NCI-H446 (cell line): Measurements from ENCODE around the gene SDHB.

Source experiments
- DNase-seq, 2 experiments: peaks; one replicate each; lab custom pipeline; 2025; lab: John Stamatoyannopoulos, UW

The SDHB gene

DNA sequence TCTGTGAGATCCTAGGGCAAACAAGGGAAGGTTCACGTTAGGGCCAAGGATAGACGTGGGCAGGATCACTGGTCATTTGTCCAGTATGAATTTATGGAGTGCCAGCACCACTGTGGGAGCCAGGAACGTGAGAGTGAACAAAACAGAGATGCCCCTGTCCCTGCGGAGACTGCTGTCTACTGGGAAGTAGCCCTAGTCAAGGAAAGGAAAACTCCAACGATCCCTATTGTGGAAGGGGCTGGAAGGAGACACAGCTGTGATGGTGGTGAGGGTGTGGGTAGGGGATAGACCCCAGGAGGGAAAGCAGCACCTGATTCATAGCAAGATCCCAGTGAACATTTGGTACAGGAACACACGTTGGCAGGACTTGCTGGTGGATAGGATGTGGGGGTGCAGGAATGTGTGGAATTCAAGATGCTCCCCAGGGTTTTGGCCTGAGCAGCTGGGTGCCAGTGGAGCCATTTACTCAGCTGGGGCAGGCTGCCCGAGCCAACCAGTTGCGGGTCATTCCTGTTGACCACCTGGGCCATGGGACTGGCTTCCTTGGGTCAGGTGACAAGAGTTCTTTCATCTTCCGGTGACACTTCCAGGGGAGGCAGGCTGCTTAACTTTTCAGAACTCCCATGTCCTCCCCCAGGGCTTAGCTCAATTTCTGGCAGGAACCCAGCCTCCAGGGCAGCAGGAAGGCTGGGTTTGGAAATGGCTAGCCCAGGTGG is 40.9 kb downstream of the SDHB start:
- DNase-seq = peak; percentile 2 to 55

DNA sequence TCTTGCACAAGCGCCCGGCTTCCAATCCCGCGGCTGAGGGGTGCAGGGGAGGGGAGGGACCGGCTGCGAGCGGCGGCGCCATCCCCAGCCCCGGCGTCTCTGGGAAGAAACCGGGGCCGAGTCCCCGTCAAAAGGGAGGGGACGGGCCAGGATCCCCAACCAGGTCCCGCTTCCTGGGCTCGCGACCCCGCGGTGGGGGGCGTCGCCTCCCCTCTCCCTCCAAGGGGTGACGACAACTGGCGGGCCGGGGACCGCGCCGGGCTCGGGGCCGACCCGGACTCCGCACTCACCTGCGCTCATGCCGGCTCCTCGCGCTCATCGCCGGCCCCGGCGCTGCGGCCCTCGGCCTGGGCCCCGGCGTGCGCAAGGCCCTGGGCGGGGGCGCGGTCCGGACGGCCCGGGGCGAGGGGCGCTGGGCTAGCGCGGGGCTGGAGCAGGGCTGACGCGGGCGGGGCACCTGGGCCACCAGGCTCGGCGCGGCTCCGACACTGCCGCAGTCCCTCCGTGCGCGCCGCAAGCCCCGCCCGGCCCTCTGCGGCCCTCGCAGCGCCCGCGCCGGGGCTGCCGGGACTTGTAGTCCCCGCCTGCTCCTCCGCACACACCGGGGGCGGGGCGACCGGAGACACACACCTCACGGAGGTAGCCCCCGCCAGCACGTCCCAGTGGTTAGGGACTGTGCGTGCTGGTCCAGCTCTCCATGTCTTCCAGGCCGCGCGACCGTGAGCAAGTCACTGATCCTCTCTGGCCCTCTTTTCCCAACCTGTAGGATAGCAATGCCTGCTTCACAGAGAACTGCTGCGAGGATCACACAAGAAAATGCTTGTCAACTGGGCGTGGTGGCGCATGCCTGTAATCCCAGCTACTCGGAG is 42.2 kb downstream of the SDHB start, which contains the start of gene ATP13A2:
Gene ATP13A2, minus strand, starts transcription at position 490 of the 869 bp plus-strand sequence. Its CDS starts 190 bp downstream, at position 300.
- DNase-seq = peak; percentile 39 to 87

DNA sequence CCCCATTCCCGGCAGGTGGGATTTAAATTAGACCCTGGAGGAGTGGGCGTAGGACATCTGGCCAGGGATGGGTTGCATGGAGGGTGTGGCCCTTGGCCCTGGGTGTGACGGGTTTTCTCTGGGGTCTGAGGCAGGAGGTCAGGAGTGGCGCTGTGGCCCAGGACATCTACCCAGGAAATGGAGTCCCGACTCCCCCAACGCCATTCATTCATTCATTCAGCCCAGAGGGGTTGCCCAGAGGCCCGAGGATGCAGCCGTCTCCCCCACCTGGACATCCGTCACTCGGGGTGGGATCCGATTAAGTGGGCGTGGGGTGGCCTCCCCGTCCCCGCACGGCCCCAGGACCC is 42.8 kb downstream of the SDHB start:
- DNase-seq = no peak

DNA sequence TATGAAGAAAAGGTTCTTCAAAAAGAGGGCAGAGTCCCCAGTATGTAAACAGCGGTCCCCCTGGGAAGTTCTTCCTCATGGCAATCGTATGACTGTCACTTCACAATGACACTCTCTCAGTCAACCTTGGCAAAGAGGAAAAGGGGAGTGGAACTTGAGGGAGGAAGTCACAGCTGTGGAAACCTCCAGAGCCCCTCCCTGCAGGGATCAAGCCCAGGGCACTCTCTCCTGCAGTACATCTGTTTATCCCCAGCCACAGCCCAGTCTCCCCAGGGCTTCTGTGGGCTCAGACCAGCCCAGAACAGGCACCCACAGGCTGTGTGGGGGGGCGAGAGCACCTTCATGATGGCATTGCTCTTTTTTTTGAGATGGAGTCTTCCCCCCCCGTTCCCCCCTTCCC is 44.1 kb downstream of the SDHB start:
- no peak for DNase-seq

DNA sequence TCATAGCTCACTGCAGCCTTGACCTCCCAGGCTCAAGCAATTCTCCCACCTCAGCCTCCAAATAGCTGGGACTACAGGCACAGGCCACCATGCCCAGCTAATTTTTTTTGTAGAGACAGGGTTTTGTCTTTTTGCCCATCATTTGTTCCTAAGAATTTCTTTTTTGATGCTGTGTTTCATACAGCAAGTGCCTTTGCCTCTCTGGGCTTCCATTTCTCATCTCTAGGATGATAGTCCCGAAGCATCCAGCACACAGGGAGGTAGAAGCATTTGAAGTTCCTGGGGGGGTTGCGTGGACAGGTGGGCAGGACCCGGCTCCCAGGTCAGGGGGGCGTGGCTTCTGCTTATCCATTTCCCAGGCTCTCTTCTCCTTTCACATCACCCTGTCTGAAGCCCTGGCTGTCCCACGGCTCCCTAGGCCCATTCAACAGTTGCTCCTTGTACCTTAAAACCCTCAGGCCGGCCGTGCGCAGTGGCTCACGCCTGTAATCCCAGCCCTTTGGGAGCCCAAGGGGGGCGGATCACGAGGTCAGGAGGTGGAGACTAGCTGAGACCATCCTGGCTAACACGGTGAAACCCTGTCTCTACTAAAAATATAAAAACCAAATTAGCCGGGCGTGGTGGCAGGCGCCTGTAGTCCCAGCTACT is 45.5 kb downstream of the SDHB start:
- no peak for DNase-seq

DNA sequence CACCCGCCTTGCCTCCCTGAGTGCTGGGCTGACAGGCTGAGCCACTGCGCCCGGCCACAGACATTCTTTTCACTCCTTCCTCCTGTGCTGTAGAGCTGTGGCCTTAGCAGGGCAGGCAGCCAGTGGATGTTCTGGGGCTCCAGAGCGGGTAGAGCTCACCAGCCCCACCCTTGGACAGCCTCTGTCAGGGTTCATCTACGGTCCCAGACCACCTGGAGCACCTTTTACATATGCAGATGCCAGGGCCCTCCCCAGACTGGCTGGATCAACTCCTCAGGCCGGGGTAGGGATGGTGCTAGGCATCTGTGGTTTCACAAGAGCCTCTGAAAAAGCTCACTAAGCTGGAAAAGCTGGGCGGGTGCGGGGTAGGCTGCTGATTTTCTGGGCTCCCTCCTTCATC is 46.7 kb downstream of the SDHB start:
- no peak for DNase-seq

DNA sequence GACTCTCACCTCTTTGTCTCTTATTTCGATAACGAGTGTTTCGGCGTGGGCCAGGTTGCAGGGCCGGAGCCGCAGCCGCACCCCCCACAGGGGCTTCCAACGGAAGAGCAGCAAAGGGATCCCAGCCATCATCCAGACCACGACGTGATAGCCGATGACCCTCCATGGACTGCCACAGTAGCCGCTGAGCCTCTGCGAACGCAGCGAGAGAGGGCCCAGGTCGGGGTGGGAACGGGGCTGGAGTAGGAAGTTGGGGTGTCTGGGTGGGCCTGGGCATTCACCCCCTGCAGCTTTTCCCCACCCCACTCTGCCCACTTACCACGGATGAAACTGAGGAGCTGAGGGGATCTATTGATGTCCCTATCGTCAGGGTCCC is 48.5 kb downstream of the SDHB start:
- DNase-seq = no peak

DNA sequence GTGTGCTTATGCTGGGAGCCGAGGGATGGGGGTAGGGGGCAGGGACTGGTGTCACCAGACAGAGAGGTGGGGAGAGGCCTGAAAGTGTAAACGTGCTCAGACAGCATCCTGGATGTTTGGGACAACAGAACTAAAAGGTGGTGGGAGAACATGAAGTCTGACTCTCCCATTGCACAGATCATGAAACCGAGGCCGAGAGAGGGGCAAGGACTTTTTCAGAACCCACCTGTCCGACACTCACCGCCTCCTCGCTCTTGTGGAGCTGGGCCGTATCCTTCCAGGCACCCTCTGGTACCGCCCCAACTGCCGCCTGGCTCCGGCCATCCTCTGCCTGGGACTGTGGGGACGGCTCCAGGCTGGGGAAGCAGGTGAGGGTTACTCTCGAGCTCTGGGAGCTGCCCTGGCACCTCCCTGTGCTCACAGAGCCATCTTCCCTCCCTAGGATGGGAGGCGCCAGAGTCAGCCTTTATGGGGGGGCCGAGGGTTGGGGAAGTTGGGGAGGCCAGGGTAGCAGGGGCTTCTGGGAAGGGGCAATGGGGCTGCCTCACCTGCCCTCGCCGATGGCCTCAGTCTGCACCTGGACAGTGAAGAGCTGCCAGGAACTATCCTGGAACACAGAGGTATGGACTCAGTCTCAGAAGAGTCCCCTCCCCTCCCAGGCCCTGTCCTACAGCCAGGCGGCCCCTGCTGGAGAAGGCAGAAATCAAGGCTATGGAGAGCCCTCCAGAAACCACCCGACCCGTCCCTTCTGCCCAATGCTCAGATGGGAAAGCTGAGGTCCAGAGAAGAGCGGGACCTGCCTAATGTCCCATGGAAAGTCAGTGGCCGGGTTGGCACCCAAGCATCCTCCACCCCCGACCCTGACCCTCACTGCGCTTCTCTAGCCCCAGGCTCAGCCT is 49.1 kb downstream of the SDHB start:
- no peak for DNase-seq

DNA sequence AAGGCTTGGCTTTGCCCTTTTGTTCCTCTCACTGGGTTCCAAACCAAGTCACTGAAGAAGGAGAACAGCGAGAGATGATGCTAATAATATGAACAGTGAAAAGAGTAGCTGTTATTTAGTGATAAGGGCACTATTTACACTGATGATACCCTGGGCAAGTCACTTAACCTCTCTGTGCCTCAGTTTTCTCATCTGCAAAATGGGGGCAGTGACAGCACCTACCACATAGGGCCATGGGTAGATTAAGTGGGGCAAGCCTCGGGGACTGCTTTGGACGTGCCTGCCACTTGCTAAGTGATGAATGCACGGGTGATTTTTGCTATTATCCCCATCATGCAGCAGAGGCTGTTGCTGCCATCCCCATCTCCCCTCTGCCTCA is 51.3 kb downstream of the SDHB start:
- DNase-seq = no peak

DNA sequence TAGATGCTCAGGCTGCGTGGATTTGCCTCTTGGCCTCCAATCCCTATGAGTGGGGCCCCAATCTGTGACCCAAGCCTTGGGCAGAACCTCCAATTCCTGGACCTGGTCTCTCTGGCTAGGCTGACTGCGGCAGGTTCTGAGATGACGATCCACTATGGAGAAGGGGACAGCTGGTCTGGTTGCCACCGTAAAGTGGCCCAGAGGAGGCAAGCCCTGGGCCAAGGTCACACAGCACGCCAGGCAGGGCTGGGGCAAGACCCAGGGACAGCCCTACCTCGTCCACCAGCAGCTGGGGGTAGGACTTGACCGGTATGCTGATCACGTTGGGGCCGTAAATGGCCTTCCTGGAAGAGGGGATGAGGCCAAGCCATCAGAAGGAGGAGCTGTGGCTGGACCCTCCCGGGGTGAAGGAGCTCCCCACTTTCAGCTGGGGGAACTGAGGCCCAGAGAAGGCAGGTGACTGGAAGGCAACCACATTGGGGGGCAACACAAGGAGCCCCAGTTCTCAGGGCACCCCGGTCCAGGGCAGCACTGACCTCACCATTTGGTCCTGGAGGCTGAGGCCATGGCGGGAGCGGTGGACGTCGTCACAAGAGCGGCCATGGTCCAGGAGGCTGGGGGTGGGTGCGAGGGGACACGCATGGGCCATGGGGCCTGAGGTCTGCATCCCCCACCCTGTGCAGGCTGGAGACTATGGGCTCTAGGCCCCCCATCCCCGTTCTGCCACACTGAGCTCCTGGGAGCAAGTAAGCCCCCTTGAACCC is 51.9 kb downstream of the SDHB start:
- no peak for DNase-seq

DNA sequence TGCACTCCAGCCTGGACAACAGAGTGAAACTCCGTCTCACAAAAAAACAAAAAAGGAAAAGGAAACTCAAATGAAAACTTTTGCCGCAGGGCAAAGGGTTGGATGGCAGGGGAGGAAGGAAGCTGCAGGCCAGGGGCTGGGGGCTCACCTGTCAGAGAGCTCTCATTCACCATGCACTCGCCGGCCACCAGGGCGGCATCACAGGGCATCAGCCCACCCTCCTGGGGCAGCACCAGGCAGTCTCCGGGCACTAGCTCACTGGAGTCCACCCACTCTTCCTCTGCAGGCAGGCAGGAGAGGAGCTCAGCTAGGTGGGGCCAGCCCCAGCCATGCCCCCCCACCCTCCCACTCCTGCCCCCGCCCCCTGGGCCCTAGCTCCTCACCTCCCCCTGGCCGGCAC is 54.0 kb downstream of the SDHB start:
- no peak for DNase-seq

DNA sequence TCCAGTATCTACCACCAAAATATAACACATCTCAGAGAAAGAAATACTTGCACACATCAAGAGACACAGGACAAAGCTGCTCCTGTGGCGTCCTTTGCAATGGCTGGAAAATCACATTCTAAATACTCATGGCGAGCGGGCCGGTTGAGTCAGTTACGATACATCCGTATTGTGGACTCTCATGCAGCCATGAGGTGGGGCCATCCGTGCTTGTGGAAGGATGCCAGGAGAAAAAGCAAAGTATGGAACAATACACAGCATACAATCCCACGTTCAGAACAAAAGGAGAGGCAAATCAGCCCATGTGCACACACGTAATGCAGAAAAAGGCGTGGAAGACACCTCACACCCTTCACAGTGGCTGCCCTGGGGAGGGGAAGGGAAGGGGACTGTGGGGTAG is 55.2 kb downstream of the SDHB start:
- DNase-seq = no peak

DNA sequence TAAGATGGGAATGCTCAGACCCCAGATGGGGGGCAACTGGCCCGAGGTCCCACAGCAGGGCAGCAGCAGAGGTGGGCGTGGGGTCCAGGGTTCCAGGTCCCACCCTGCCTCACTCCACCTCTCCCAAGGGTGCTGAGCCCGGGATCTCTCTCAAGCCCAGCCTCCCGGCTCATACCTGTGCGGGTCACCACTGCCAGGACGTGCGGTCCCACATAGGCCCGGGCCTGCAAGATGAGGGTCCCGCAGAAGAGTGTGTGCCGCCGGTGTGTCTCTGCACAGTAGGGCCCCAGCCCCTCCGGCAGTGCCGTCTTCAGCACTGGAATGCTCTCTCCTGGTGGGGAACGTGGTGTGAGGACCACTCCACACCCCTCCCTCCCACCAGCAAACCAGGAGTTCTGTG is 57.0 kb downstream of the SDHB start:
- no peak for DNase-seq

DNA sequence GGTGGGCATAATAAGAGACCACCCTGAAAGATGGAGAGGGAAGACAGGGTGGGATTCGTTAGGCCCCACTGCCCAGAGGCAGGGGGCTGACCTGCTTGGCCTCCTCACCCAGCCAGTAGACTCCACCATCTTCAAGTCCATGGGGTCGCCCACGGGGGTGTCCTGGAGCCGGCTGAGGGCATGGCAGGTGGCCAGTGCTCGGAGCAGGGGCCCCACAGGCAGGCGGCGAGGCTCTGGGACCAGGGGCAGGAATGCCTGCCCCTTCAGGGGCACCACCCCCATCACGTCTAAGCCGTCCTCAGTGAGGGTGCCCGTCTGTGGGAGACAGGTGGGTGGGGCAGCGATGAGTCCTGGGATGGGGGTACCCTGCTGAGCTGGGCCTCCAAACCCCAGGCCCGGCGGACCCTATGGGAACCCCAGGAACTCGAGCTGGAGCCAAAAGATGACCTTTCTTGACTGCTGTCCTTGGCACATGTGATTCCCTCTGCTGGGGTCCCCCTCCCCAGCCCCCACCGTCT is 60.3 kb downstream of the SDHB start:
- DNase-seq = no peak

DNA sequence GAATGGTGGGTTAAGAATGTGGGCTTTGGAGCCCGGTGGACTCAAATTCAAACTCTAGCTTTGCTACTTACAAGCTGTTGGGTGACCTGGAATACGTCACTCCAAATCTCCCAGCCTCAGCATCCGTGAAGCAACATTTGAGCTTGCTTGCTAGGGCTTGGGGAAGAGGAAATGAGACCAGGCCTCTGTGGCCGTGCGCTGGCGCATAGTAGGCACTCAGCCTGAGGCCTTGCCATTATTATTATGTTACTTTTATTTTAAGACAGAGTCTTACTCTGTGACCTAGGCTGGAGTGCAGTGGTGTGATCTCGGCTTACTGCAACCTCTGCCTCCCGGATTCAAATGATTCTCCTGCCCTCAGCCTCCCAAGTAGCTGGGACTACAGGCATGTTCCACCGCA is 61.2 kb downstream of the SDHB start:
- no peak for DNase-seq

DNA sequence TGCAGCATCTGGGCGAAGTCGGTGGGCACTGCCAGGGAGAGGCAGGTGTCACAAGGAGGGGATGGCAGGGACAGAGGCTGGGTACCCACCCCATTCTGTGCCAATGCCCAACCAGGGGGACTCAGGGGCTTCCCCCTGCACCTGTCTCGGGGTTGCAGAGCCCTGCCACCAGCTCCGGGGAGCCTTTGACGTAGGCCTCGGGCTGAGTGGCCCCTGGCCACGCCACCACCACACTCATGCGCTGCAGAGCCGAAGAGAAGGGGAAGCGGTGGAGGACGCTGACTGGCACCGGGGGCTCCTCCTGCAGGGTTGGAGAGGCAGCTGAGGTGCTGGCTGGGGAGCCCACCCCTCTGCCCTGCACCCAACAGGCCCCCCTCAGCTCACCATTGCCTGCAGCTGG is 61.7 kb downstream of the SDHB start:
- no peak for DNase-seq

DNA sequence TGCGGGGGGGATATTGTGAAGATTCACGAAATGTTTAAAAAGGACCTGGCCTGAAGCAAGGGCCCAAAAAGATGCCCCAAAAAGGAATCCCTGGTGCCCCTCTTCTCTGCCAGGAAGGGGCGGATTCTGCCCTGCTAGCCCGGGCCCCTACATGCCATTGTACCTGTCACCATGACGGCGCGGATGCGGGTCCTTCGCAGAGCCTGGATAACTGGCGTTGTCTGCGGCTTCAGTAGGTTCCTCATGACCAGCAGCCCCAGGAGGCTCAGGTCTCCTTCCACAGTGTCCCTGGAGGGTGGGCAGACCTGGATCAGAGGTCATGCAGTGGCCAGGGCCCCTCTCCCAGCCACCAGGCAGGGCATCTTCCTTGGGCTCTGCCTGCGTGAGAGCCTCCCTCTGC is 62.3 kb downstream of the SDHB start:
- no peak for DNase-seq

DNA sequence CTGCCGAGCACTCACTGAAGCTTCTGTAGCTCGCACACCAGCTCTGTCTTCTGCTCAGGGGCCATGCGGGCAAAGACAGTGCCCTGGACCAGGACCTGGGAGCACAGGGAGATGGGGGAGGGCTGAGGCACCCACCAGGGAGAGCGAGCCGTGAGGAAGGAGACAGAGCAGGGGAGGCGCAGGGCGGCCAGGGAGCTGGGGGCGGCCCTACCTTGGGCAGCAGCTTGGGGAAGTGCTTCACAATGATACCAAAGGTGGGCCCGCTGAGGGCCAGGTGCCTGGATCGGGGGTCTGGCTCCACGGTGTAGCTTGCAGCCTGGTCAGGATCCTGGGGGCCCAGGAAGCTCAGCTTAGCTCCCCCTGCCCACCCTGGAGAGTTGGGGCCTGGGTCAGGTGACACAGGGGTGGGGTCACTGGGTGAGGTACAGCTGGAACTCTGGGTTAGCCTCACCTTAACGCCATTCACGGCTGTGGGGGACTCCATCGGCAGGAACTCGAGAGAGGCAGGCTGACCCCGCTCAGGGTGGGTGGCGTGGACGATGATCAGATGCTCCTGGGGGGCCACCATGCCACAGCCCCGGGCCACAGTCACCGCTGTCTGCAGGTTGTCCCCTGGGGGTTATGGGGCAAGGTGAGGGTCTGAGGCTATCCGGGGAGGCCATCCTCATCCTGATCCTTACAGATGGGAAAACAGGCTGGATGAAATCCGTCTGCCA is 64.0 kb downstream of the SDHB start:
- DNase-seq = no peak

DNA sequence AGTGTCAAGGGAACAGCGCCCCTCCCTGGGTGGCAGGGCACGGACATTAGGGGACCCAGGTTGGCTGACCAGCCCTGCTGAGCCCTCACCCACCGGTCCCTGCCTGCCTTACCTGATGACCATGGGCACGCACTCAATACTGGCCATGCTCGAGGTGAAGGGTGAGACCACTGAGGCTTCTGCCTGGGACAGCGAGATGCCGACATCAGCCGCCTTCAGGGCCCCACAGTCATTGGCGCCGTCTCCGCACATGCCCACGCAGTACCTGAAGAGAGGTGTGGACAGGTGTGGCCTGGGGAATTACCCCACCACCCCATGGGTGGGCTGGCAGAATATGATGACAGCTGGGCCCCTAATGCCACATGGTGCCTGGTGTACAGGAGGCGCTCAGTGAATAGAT is 65.6 kb downstream of the SDHB start:
- DNase-seq = no peak

DNA sequence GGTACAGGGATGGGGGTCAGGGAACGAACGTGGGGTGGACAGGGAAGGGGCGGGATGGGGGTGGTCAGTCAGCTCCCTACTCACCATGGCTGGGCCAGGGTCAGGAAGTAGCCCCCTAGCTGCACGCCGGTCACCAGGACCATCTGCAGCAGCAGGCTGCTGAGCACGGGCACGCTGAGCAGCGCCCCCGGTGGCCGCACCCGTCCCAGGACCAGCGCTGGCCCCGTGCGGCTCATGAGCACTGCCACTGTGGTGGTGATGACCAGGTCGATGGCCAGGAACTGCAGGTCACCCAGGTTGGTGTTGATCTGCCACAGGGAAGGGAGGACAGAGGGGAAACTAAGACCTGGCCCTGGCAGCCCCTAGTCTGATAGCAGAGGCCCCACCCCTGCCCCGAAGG is 66.9 kb downstream of the SDHB start:
- DNase-seq = no peak
